Mammary epithelial cell (primary cell): ENCODE results near the gene RMND5A.
"Not testable (repeated sequence)": the region's sequence is repeated elsewhere in the genome, so short reads cannot be mapped to it uniquely, and the experiment has no call there.

Experiments
- CTCF ChIP-seq, 2 donors: IDR thresholded peaks in 1 of 2; conservative IDR thresholded peaks in 1 of 2; 2 replicates each; pipeline ENCODE4 v1.5.1; 2011 to 2012; ENCODE audit warnings: inconsistent platforms in 2 of 2, low read length in 2 of 2, mild to moderate bottlenecking in 2 of 2, control low read depth in 1 of 2, low read depth in 1 of 2; ENCODE audit not compliant: insufficient read depth in 1 of 2; ENCODE audit errors: extremely low read depth in 1 of 2
- EZH2 ChIP-seq: IDR thresholded peaks from 2 replicates; pipeline ENCODE4 v1.6.1; 2012; ENCODE audit warnings: low read length, inconsistent platforms, borderline replicate concordance

DNA sequence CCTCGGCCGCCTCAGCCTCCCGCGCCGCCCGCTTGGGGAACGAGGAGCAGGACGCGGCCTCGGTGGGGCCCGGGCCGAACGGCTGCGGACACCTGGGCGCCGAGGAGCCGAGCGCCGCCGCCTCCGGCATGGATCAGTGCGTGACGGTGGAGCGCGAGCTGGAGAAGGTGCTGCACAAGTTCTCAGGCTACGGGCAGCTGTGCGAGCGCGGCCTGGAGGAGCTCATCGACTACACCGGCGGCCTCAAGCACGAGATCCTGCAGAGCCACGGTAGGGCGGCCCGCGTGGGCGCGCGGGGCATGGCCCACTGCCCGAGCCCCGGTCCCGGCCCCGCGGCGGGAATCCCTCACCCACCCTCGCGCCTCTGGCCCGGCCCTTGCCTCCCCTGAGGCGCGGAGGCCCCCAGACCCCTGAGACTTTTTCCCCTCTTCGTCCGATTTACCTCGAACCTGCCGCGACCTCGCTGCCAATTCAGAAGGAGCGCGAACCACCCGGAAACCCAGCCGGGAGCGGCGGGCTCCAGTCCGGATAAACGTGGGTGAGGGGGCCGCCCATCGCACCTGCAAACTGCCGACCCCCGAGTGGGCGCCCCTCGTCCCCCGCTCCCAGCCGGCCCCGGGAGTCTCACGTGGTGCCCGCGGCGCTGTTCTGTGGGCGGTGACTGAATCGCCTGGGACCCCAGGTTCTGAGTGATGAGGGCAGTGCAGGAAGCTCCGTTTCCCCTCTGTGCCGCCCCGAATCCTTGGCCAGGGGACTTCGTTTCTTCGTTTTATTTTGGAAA lies 639 bp downstream of the RMND5A start:
- TF ChIP-seq CTCF (conservative IDR thresholded peaks at IDR 0.05 in 1 of 2, IDR thresholded peaks at IDR 0.05 in 1 of 2; ENCODE audit: extremely low read depth in 1 of 2, insufficient read depth in 1 of 2, low read depth in 1 of 2, low read length in 2 of 2); EZH2: not testable (repeated sequence)
